Mammary epithelial cell (primary cell): ENCODE measurements around the gene HUNK.

Experiments used
- EZH2 ChIP-seq: IDR thresholded peaks from 2 replicates; pipeline ENCODE4 v1.6.1; 2012; ENCODE audit warnings: low read length, inconsistent platforms, borderline replicate concordance
- TF ChIP-seq, protein P1 (sequence below), 2 donors: IDR thresholded peaks in 1 of 2; conservative IDR thresholded peaks in 1 of 2; 2 replicates each; pipeline ENCODE4 v1.5.1; 2011 to 2012; ENCODE audit warnings: inconsistent platforms in 2 of 2, low read length in 2 of 2, mild to moderate bottlenecking in 2 of 2, control low read depth in 1 of 2, low read depth in 1 of 2; ENCODE audit not compliant: insufficient read depth in 1 of 2; ENCODE audit errors: extremely low read depth in 1 of 2

DNA sequence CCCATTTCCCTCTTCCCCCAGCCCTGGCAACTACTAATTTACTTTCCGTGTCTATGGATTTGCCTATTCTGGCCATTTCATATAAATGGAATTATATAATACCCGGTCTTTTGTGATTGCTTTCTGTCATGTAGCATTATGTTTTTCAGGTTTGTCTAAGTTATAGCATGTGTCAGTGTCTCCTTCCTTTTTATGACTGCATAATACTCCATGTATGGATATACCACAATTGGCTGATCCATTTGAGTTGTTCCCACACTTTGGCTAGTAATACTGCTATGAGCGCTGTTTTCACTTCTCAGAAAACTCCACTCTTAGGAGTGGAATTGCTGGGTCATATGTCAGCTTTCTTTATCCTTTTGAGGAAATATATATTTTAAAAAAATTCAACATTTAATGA lies 53.7 kb downstream of the HUNK start:
- TF ChIP-seq, protein P1, sequence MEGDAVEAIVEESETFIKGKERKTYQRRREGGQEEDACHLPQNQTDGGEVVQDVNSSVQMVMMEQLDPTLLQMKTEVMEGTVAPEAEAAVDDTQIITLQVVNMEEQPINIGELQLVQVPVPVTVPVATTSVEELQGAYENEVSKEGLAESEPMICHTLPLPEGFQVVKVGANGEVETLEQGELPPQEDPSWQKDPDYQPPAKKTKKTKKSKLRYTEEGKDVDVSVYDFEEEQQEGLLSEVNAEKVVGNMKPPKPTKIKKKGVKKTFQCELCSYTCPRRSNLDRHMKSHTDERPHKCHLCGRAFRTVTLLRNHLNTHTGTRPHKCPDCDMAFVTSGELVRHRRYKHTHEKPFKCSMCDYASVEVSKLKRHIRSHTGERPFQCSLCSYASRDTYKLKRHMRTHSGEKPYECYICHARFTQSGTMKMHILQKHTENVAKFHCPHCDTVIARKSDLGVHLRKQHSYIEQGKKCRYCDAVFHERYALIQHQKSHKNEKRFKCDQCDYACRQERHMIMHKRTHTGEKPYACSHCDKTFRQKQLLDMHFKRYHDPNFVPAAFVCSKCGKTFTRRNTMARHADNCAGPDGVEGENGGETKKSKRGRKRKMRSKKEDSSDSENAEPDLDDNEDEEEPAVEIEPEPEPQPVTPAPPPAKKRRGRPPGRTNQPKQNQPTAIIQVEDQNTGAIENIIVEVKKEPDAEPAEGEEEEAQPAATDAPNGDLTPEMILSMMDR (conservative IDR thresholded peaks at IDR 0.05 in 1 of 2, IDR thresholded peaks at IDR 0.05 in 1 of 2; ENCODE audit: extremely low read depth in 1 of 2, insufficient read depth in 1 of 2, low read depth in 1 of 2, low read length in 2 of 2) = no peak
- no peak for TF ChIP-seq EZH2
